Subcutaneous adipose tissue (tissue), 4 donors: ENCODE results near the gene GRK4. TPM values are rescaled to one million over a fixed set of nuclear protein-coding genes. Genes with fewer than 3 reads are reported as not detected.

Experiments
- CTCF ChIP-seq: fragments of 450-650 bp; IDR thresholded peaks from one replicate; pipeline ENCODE4 v1.5.1; 2016; ENCODE audit warnings: low read depth, mild to moderate bottlenecking, control low read depth, antibody characterized with exemption, moderate library complexity
- total RNA-seq, 4 donors: library from RNA; depleted of rRNA; stranded (reverse); fragments of >200 nt; gene quantifications; one replicate each; pipeline ENCODE4 v1.1.0, GENCODE V29; 2016

Gene GRK4
- total RNA-seq, 4 donors from 2014 or later: 3.1 to 7.9 (median 3.7) TPM

GRCh38 chr4:3007724-3008123, 44.4 kb downstream of the GRK4 start:
- no peak for TF ChIP-seq CTCF

GRCh38 chr4:3009422-3009821, 46.1 kb downstream of the GRK4 start:
- no peak for TF ChIP-seq CTCF

- no peak for TF ChIP-seq CTCF
These were observed 47.2 kb downstream of the GRK4 start for GRCh38 chr4:3010577-3010976.

- TF ChIP-seq CTCF: no peak
These were observed 47.6 kb downstream of the GRK4 start for GRCh38 chr4:3010998-3011397.

- no peak for TF ChIP-seq CTCF
These were observed 48.3 kb downstream of the GRK4 start for GRCh38 chr4:3011456-3012220.

- TF ChIP-seq CTCF: no peak
These were observed 50.0 kb downstream of the GRK4 start for GRCh38 chr4:3013323-3013722.

- no peak for TF ChIP-seq CTCF
These were observed 50.5 kb downstream of the GRK4 start for GRCh38 chr4:3013839-3014350.
